HepG2 (cell line): Measurements from ENCODE around the gene CCL1. TPM values are rescaled to one million over a fixed set of nuclear protein-coding genes. Genes with fewer than 3 reads are reported as not detected.
"Not testable (repeated sequence)": the region's sequence is repeated elsewhere in the genome, so short reads cannot be mapped to it uniquely, and the experiment has no call there.

Experiments used
- ATAC-seq: fragments of 200-7000 bp; cut with Tn5 transposase; 3 replicates; pipeline ENCODE4 v1.9.1; 2020; ENCODE audit warnings: mild to moderate bottlenecking, moderate library complexity
- BruUV-seq: library from RNA; stranded (reverse); fragments of 400-500 nt; replicated peaks from 2 replicates; lab custom pipeline; 2021; lab: Mats Ljungman, UMichigan
- CTCF ChIA-PET: fragments of 300-600 bp; formaldehyde crosslinking; extraction: SDS; loops from one replicate; lab custom pipeline; 2021; ENCODE audit warnings: low total read pairs, inconsistent platforms, low intra/inter-chr PET ratio; lab: Yijun Ruan, JAX
- POLR2A ChIA-PET: fragments of 350-600 bp; sonication (Branson Sonifier 250); formaldehyde crosslinking; loops from one replicate; lab custom pipeline; 2020; ENCODE audit warnings: antibody characterized with exemption, inconsistent platforms; lab: Yijun Ruan, JAX
- DNase-seq: peaks from one replicate; pipeline ENCODE4 v3.0.0-alpha.2; 2015; ENCODE audit warnings: low spot score
- FAIRE-seq: peaks from 3 replicates; lab custom pipeline; 2011; peaks lifted over from hg19 to GRCh38; lab: Jason Lieb, UNC
- H2AFZ ChIP-seq: one replicate; pipeline ENCODE4 v1.6.1; 2011; ENCODE audit warnings: low read length, inconsistent platforms
- H3K27ac ChIP-seq: fragments of 300-600 bp; 3 replicates; pipeline ENCODE4 v1.8.0; 2011; ENCODE audit warnings: mixed run types, mild to moderate bottlenecking, mixed read lengths, low read length, inconsistent platforms; ENCODE audit not compliant: insufficient read depth; ENCODE audit errors: extremely low read length
- H3K27me3 ChIP-seq, 2 experiments: fragments of 200-600 bp in 1 of 2; 2 replicates in 1 of 2; 3 replicates in 1 of 2; pipeline versions ENCODE4 v1.6.0 to v1.8.0; 2011; ENCODE audit warnings: low read length in 2 of 2, mild to moderate bottlenecking in 2 of 2, moderate library complexity in 2 of 2, inconsistent platforms in 1 of 2; ENCODE audit not compliant: insufficient read depth in 2 of 2, control insufficient read depth in 1 of 2
- H3K36me3 ChIP-seq, 2 experiments: fragments of 200-600 bp in 1 of 2; replicated peaks in 1 of 2; 2 replicates in 1 of 2; 3 replicates in 1 of 2; pipeline versions ENCODE4 v1.5.1 to v1.8.0; 2011; ENCODE audit warnings: low read length in 2 of 2, inconsistent platforms in 1 of 2; ENCODE audit not compliant: insufficient read depth in 2 of 2, control insufficient read depth in 1 of 2
- H3K4me1 ChIP-seq: 2 replicates; pipeline ENCODE4 v1.5.1; 2012; ENCODE audit warnings: low read length, inconsistent platforms; ENCODE audit not compliant: insufficient read depth
- H3K4me2 ChIP-seq: 2 replicates; pipeline ENCODE4 v1.6.0; 2011; ENCODE audit warnings: low read depth, low read length, inconsistent platforms
- H3K4me3 ChIP-seq, 3 experiments: fragments of 200-600 bp in 1 of 3; sonication (generic), shearing (Covaris generic) in 1 of 3; replicated peaks in 1 of 3; 2 replicates each; pipeline ENCODE4 v1.5.1; 2011 to 2016; ENCODE audit warnings: low read length in 3 of 3, inconsistent platforms in 2 of 3, low read depth in 2 of 3, mild to moderate bottlenecking in 2 of 3, control low read depth in 1 of 3, mixed read lengths in 1 of 3; ENCODE audit not compliant: insufficient read depth in 1 of 3
- H3K79me2 ChIP-seq: one replicate; pipeline ENCODE4 v1.6.1; 2011; ENCODE audit warnings: low read length, inconsistent platforms; ENCODE audit not compliant: insufficient read depth
- H3K9ac ChIP-seq: 2 replicates; pipeline ENCODE4 v1.6.0; 2011; ENCODE audit warnings: mild to moderate bottlenecking, low read depth, low read length, inconsistent platforms; ENCODE audit not compliant: insufficient read depth
- H3K9me3 ChIP-seq: 2 replicates; pipeline ENCODE4 v1.5.1; 2012; ENCODE audit warnings: mild to moderate bottlenecking, low read length
- H4K20me1 ChIP-seq: 2 replicates; pipeline ENCODE4 v1.6.0; 2011; ENCODE audit warnings: inconsistent platforms, mild to moderate bottlenecking, low read length, moderate library complexity; ENCODE audit not compliant: insufficient read depth
- ARNT ChIP-seq: fragments of 450-650 bp; IDR thresholded peaks from 2 replicates; pipeline ENCODE4 v1.6.1; 2017
- TOPORS ChIP-seq: sonication (generic); formaldehyde crosslinking; IDR thresholded peaks from 2 replicates; pipeline ENCODE4 v1.8.0; 2023; ENCODE audit warnings: mild to moderate bottlenecking, missing genetic modification reagents
- ZNF282 ChIP-seq: fragments of 450-650 bp; IDR thresholded peaks from 2 replicates; pipeline ENCODE4 v1.6.1; 2018; ENCODE audit not compliant: partially characterized antibody
- ZNF441 ChIP-seq: sonication (generic); formaldehyde crosslinking; IDR thresholded peaks from 2 replicates; pipeline ENCODE4 v1.7.0; 2021; ENCODE audit warnings: missing genetic modification reagents, borderline replicate concordance
- ZNF501 ChIP-seq: sonication (generic); formaldehyde crosslinking; IDR thresholded peaks from 2 replicates; pipeline ENCODE4 v1.5.1; 2020; ENCODE audit warnings: mild to moderate bottlenecking, moderate library complexity, missing genetic modification reagents
- ZNF549 ChIP-seq: sonication (generic); formaldehyde crosslinking; IDR thresholded peaks from 2 replicates; pipeline ENCODE4 v1.5.0; 2020; ENCODE audit warnings: missing genetic modification reagents
- WGBS: methylation state at CpG from one replicate; pipeline ENCODE4 v1.1.6; 2017; ENCODE audit warnings: low lambda C conversion rate; 5-methylcytosine and 5-hydroxymethylcytosine counted together
- in situ Hi-C: cut with HindIII; loops from 2 replicates; pipeline ENCODE4 v1.10.0; 2017; ENCODE audit warnings: low pct_unique_long_range_greater_than_20kb; ENCODE audit not compliant: extremely low pct_ligation_motif_present
- intact Hi-C: fragments of 100-400 bp; cut with micrococcal nuclease; formaldehyde crosslinking; loops from one replicate; pipeline ENCODE4 v1.10.0; 2022; ENCODE audit not compliant: unreplicated experiment
- polyA plus RNA-seq, 8 experiments: library from polyadenylated mRNA; depleted of rRNA in 3 of 8; stranded (reverse) in 7 of 8; unstranded in 1 of 8; fragments of >200 nt; fragmentation: Illumina TruSeq in 4 of 8; extraction: Trizol in 4 of 8; gene quantifications; 2 replicates each; pipeline versions ENCODE4 v1.2.1 to v1.2.3, GENCODE V29; 2011 to 2016; ENCODE audit warnings: low read depth in 4 of 8, missing spikeins in 1 of 8, mixed read lengths in 1 of 8; ENCODE audit not compliant: insufficient read depth in 1 of 8
- total RNA-seq, 5 experiments: library from RNA; depleted of rRNA; stranded (reverse); fragments of >200 nt; fragmentation: Illumina TruSeq; extraction: Trizol; gene quantifications; 2 replicates each; pipeline ENCODE4 v1.2.3, GENCODE V29; 2016; ENCODE audit warnings: low read depth in 1 of 5
- TF ChIP-seq, protein P1 (sequence below): IDR thresholded peaks from 2 replicates; pipeline ENCODE4 v1.6.1; 2018; ENCODE audit warnings: missing genetic modification reagents, mild to moderate bottlenecking, missing compliant biosample characterization
- TF ChIP-seq, protein P2 (sequence below): sonication (generic); formaldehyde crosslinking; IDR thresholded peaks from 2 replicates; pipeline ENCODE4 v1.8.0; 2022; ENCODE audit warnings: missing genetic modification reagents, mild to moderate bottlenecking, borderline replicate concordance

CCL1 gene
- total and polyA plus RNA-seq, 2 of the 13 experiments (the other 11 are each of a cell fraction or from before 2014, with no cell fraction given): not detected

DNA sequence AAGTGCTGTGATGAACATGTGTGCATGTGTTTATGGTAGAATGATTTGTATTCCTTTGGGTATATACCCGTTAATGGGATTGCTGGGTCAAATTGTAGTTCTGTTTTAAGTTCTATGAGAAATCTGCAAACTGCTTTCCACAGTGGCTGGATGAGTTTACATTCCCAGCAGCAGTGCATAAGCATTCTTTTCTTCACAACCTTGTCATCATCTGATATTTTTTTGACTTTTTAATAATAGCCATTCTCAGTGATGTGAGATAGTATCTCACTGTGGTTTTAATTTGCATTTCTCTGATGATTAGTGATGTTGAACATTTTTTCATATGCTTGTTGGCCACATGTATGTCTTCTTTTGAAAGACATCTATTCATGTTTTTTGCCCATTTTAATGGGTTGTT lies 25.3 kb downstream of the CCL1 start:
- Histone ChIP-seq H2AFZ (no peak overlapping the region), H3K9ac (no peak overlapping the region), H3K27me3 (no peaks in the 10 kb centered on the region), H3K9me3 (no peaks in the 10 kb centered on the region), H3K36me3 (no peaks in the 10 kb centered on the region), H3K4me1 (no peaks in the 10 kb centered on the region), H3K4me2 (no peak overlapping the region), H3K79me2 (no peaks in the 10 kb centered on the region), H3K27ac (no peak overlapping the region), H4K20me1 (no peaks in the 10 kb centered on the region), H3K4me3 (no peak overlapping the region)
- no TSS peak for BruUV-seq
- FAIRE-seq: no peak
- no peak for ATAC-seq
- ChIA-PET POLR2A (no interaction called here), CTCF (no interaction called here)
- in situ Hi-C loops (no loop called here), intact Hi-C loops (no loop called here)
- no peak for TF ChIP-seq ZNF501 (CRISPR knock-in tag)
- TF ChIP-seq, protein P1, sequence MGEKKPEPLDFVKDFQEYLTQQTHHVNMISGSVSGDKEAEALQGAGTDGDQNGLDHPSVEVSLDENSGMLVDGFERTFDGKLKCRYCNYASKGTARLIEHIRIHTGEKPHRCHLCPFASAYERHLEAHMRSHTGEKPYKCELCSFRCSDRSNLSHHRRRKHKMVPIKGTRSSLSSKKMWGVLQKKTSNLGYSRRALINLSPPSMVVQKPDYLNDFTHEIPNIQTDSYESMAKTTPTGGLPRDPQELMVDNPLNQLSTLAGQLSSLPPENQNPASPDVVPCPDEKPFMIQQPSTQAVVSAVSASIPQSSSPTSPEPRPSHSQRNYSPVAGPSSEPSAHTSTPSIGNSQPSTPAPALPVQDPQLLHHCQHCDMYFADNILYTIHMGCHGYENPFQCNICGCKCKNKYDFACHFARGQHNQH: no peak
- TF ChIP-seq ARNT: no peak
- TF ChIP-seq ZNF549 (CRISPR knock-in tag): no peak
- TF ChIP-seq, protein P2, sequence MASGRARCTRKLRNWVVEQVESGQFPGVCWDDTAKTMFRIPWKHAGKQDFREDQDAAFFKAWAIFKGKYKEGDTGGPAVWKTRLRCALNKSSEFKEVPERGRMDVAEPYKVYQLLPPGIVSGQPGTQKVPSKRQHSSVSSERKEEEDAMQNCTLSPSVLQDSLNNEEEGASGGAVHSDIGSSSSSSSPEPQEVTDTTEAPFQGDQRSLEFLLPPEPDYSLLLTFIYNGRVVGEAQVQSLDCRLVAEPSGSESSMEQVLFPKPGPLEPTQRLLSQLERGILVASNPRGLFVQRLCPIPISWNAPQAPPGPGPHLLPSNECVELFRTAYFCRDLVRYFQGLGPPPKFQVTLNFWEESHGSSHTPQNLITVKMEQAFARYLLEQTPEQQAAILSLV (CRISPR knock-in tag): no peak
- no peak for TF ChIP-seq TOPORS (CRISPR knock-in tag)
- TF ChIP-seq ZNF441 (CRISPR knock-in tag): no peak
- TF ChIP-seq ZNF282: no peak
- 0% methylated on average over 1 of the region's 1 CpG for WGBS
- DNase-seq: no peak

DNA sequence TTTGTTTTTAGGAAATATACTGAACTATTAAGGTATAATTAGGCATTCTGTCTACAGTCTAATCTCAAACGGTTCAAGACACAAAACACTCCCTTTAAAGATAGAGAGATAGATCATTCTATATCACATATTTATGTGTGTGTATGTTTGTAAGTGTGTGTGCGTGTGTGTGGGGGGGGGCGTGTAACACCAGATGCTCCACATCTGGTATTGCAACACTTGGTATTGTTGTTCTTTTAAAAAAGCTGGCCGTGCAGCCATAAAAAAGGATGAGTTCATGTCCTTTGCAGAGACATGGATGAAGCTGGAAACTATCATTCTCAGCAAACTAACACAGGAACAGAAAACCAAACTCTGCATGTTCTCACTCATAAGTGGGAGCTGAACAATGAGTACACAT lies 35.5 kb downstream of the CCL1 start:
- H3K27ac ChIP-seq, BruUV-seq, H3K4me2 ChIP-seq, CTCF ChIA-PET, DNase-seq, H4K20me1 ChIP-seq, in situ Hi-C loops, H3K27me3 ChIP-seq, H3K79me2 ChIP-seq, ATAC-seq, intact Hi-C loops, H3K4me3 ChIP-seq, H3K9ac ChIP-seq, POLR2A ChIA-PET, H2AFZ ChIP-seq, H3K9me3 ChIP-seq, H3K4me1 ChIP-seq, FAIRE-seq, H3K36me3 ChIP-seq: not testable (repeated sequence)
- WGBS: 1% methylated on average over 4 of the region's 4 CpGs
